ENCODE measurements around the gene DOCK4. TPM values are rescaled to one million over a fixed set of nuclear protein-coding genes. Genes with fewer than 3 reads are reported as not detected.

Gene DOCK4
- total RNA-seq, 4 donors from 2014 or later: 30.8 to 49.8 (median 37.2) TPM

DNA sequence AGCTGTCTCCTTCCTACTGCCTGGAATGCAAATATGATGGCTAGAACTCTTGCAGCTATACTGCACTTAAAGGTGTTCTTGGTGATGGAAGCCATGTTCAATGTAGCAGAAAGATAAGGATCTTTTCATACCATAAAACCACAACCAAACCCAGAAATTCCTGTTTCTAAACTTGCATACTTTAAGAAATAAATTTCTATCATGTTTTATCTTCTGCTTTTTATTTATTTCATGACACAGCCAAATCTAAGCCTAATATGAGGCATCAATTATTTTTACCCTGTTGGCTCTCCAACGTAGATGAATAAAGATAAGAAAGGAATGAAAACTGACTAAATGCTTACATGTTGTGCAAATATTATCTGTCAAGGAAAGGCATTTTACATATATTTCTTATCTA, 224.1 kb downstream of the DOCK4 start:
- H3K27ac ChIP-seq: no peak overlapping the region
- H3K27me3 ChIP-seq: no peaks in the 10 kb centered on the region
- no peak for DNase-seq (ENCODE audit: low spot score in 2 of 2)
- H3K36me3 ChIP-seq: peaks cover 0 to 29% (median 0%) of the 10 kb centered on the region in 3 donors
- H3K4me3 ChIP-seq: no peak overlapping the region
- 77 to 85% methylated on average over 1 of the region's 1 CpG for WGBS, 2 donors
- TF ChIP-seq EP300 (IDR thresholded peaks at IDR 0.05) (no peak), POLR2A (IDR thresholded peaks at IDR 0.05) (no peak)
- TF ChIP-seq, protein P1, sequence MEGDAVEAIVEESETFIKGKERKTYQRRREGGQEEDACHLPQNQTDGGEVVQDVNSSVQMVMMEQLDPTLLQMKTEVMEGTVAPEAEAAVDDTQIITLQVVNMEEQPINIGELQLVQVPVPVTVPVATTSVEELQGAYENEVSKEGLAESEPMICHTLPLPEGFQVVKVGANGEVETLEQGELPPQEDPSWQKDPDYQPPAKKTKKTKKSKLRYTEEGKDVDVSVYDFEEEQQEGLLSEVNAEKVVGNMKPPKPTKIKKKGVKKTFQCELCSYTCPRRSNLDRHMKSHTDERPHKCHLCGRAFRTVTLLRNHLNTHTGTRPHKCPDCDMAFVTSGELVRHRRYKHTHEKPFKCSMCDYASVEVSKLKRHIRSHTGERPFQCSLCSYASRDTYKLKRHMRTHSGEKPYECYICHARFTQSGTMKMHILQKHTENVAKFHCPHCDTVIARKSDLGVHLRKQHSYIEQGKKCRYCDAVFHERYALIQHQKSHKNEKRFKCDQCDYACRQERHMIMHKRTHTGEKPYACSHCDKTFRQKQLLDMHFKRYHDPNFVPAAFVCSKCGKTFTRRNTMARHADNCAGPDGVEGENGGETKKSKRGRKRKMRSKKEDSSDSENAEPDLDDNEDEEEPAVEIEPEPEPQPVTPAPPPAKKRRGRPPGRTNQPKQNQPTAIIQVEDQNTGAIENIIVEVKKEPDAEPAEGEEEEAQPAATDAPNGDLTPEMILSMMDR (IDR thresholded peaks at IDR 0.05): no peak
- no peaks in the 10 kb centered on the region for H3K9me3 ChIP-seq
- H3K4me1 ChIP-seq: peaks cover 0 to 4% (median 0%) of the 10 kb centered on the region in 4 donors

DNA sequence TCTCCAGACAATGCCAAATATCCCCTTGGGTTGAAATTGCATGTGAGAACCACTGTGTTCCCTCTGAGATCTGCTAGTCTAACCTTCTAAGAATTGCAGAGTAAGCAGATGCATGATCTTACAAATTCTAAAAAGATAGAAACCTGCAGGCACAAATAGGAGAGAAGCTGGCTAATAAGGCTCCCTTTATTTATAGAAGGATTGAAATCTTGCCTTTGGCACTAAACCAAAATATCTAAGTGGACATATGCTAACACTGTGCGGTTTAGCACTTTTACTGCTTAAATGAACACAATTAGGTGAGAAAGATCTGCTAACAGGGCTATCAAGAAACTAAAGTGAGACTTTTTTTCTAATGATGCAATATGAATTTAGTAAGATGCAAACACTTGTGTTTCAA, 225.5 kb downstream of the DOCK4 start:
- TF ChIP-seq POLR2A (IDR thresholded peaks at IDR 0.05) (no peak), EP300 (IDR thresholded peaks at IDR 0.05) (no peak)
- TF ChIP-seq, protein P1 (IDR thresholded peaks at IDR 0.05): no peak
- H3K27ac ChIP-seq: no peak overlapping the region
- H3K4me1 ChIP-seq: peaks cover 0 to 4% (median 0%) of the 10 kb centered on the region in 4 donors
- WGBS, 2 donors: 52 to 58% methylated on average over 1 of the region's 1 CpG
- no peak for DNase-seq (ENCODE audit: low spot score in 2 of 2)
- no peaks in the 10 kb centered on the region for H3K9me3 ChIP-seq
- H3K4me3 ChIP-seq: no peak overlapping the region
- H3K27me3 ChIP-seq: no peaks in the 10 kb centered on the region
- peaks cover 0 to 20% (median 0%) of the 10 kb centered on the region in 3 donors for H3K36me3 ChIP-seq

DNA sequence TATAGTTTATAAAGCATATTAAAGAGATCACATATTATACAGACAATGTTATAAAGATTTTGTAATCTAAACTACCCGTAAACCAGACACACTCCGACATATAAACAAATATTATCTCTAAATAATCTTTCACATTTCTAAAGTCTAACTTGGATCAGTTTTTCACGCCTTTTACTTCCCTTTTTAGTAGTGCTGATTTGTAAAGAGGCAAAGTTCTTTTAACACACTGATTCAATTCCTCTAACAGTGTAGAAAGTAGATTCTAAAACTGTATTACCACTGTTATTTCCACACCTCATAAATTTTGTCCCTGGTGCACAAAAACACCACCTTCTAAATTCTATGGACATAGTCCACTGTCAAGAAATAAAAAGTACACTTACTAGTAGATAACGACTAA, 230.9 kb downstream of the DOCK4 start:
- Histone ChIP-seq H3K27me3 (no peaks in the 10 kb centered on the region), H3K4me3 (no peak overlapping the region), H3K27ac (no peak overlapping the region), H3K9me3 (no peaks in the 10 kb centered on the region), H3K36me3 (peaks cover 0 to 28% (median 0%) of the 10 kb centered on the region in 3 donors), H3K4me1 (no peaks in the 10 kb centered on the region)
- no peak for DNase-seq (ENCODE audit: low spot score in 2 of 2)
- 76 to 83% methylated on average over 4 of the region's 4 CpGs for WGBS, 2 donors
- TF ChIP-seq EP300 (IDR thresholded peaks at IDR 0.05) (no peak), POLR2A (IDR thresholded peaks at IDR 0.05) (no peak)
- TF ChIP-seq, protein P1 (IDR thresholded peaks at IDR 0.05): no peak

DNA sequence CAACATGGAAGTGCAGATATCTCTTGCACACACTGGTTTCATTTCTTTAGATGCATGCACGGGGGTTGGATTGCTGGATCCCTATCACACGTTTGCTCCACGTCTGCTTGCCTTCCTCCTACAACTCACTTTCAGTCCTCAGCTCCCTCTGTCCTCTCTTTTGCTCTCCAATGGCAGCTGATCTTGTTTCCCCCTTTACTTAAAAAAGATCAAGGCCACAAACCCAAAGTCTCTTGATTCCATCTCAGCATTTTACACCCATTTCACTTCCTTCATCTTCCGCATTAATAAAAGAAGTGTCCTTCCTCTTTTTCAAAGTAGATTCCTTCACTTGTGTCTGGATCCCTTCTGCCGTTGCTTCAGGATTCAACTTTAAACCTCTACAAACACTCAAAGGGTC, 245.2 kb downstream of the DOCK4 start:
- Histone ChIP-seq H3K4me1 (peaks cover 0 to 15% (median 0%) of the 10 kb centered on the region in 4 donors), H3K4me3 (no peak overlapping the region), H3K9me3 (no peaks in the 10 kb centered on the region), H3K36me3 (no peaks in the 10 kb centered on the region), H3K27ac (no peak overlapping the region), H3K27me3 (no peaks in the 10 kb centered on the region)
- 88 to 90% methylated on average over 5 of the region's 5 CpGs for WGBS, 2 donors
- DNase-seq (ENCODE audit: low spot score in 2 of 2): no peak
- no peak for TF ChIP-seq EP300 (IDR thresholded peaks at IDR 0.05)
- TF ChIP-seq, protein P1 (IDR thresholded peaks at IDR 0.05): no peak
- TF ChIP-seq POLR2A (IDR thresholded peaks at IDR 0.05): no peak

DNA sequence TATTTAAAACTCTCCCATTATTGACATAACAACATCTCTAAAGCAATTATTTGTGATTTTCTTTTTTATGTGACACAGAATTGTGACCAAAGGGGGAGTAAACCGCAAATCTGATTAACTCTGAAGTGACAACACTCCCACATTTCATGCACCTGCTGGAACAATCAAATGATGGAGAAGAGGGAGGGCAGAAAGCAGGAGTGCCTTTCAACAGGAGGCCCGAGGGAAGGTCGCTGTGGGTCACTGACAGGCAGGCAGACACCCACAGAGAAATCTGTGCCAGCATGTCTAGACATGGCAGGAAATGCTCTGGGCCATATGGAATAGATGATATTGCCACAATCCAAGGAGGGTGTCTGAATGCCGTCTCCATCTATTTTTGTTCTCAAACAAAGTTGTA, 247.3 kb downstream of the DOCK4 start:
- H3K4me1 ChIP-seq: peaks cover 0 to 21% (median 0%) of the 10 kb centered on the region in 4 donors
- no peak overlapping the region for H3K4me3 ChIP-seq
- no peaks in the 10 kb centered on the region for H3K36me3 ChIP-seq
- 44 to 57% methylated on average over 4 of the region's 4 CpGs for WGBS, 2 donors
- H3K9me3 ChIP-seq: no peaks in the 10 kb centered on the region
- DNase-seq (ENCODE audit: low spot score in 2 of 2): no peak
- H3K27me3 ChIP-seq: no peaks in the 10 kb centered on the region
- H3K27ac ChIP-seq: no peak overlapping the region
- TF ChIP-seq, protein P1 (IDR thresholded peaks at IDR 0.05): no peak
- TF ChIP-seq POLR2A (IDR thresholded peaks at IDR 0.05) (no peak), EP300 (IDR thresholded peaks at IDR 0.05) (no peak)
